ENCODE measurements around the gene MPO.

Gene MPO

DNA sequence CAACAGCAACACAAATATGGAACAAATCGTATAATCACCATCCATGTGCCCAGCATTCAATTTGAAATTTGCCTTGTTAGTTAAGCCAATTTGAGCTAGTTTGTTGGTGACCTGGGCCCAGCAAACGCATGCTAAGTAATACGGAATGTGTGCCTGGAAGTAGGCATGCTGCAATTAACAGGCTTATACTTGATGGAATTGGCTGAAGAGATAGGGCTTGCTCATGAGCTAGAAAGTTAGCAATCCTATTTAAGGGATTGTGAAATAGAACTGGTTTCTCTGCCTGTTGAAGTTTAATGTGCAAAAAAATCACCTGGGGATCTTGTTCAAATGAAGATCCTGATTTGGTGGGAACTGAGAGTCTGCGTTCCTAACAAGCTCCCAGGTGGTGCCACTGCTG lies 50.9 kb downstream of the MPO start:
- no peak overlapping the region for H3K4me3 ChIP-seq (ENCODE audit: low read length)
- peak; percentile 86 for DNase-seq (ENCODE audit: low read depth)
- TF ChIP-seq, protein P1, sequence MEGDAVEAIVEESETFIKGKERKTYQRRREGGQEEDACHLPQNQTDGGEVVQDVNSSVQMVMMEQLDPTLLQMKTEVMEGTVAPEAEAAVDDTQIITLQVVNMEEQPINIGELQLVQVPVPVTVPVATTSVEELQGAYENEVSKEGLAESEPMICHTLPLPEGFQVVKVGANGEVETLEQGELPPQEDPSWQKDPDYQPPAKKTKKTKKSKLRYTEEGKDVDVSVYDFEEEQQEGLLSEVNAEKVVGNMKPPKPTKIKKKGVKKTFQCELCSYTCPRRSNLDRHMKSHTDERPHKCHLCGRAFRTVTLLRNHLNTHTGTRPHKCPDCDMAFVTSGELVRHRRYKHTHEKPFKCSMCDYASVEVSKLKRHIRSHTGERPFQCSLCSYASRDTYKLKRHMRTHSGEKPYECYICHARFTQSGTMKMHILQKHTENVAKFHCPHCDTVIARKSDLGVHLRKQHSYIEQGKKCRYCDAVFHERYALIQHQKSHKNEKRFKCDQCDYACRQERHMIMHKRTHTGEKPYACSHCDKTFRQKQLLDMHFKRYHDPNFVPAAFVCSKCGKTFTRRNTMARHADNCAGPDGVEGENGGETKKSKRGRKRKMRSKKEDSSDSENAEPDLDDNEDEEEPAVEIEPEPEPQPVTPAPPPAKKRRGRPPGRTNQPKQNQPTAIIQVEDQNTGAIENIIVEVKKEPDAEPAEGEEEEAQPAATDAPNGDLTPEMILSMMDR (IDR thresholded peaks at IDR 0.05; ENCODE audit: insufficient read depth, low read depth, low read length, missing control alignments), result no peak

DNA sequence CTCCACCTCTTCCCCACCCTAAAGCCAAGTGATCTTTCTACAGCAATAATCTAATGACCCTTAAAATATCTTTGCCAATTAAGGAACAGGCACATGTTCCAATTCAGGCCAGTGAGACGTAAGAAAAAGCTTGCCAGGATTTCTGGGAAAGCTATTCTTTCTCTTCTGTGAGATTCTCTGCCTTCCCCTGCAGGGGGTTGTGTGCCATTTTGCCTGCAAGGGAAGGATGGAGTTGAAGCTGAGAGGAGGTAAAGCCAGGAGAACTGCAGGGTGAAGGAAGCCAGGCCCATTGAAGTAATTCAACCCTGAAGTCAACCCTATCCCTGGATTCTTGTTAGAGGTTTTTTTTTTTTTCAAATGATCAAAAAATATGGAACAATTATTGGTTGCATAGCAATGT lies 51.4 kb downstream of the MPO start:
- no peak overlapping the region for H3K4me3 ChIP-seq (ENCODE audit: low read length)

DNA sequence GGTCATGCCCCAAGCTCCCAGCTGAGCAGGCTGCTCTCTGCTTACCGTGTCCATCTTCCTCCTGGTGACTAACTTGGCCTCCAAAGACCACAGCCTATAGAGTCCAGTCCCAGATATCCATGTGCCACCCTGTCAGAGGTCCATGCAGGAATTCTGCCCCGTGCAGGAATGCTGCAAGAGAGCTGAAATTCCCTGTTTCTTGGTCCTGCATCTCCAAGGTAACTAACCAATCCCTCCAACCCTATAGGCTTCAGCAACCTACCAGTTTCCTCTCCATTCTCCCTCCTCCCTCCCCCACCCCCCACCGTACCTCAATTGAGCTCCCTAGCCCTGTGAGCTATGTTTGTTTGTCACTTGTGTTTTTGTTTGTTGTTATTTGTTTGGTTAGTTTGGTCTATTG lies 52.1 kb downstream of the MPO start:
- H3K4me3 ChIP-seq (ENCODE audit: low read length), result no peak overlapping the region
- no peak for DNase-seq (ENCODE audit: low read depth)
- TF ChIP-seq, protein P1 (IDR thresholded peaks at IDR 0.05; ENCODE audit: insufficient read depth, low read depth, low read length, missing control alignments), result no peak

More for the DNA sequence above, 51.4 kb downstream of the MPO start:
- TF ChIP-seq, protein P1 (IDR thresholded peaks at IDR 0.05; ENCODE audit: insufficient read depth, low read depth, low read length, missing control alignments), result no peak
- no peak for DNase-seq (ENCODE audit: low read depth)

DNA sequence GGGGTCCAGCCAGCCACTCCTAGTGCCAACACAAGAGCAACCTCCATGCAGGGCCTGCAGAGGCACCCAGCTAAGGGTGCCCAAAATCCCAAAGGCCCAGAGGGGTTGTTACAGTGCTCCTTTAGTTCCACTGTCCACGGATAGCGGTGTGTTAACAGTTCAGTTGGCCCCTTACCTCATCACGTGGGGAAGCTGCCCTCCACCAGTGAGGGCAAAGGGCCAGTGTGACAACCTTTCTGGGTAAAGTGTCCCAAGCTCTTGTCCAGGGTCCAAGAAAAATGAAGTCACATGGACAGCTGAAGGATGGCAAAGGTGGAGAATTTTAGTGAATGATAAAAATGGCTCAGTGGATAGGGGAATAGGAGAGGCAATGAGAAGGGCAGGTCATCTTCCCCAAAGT lies 53.0 kb downstream of the MPO start:
- H3K4me3 ChIP-seq (ENCODE audit: low read length), result no peak overlapping the region
- no peak for DNase-seq (ENCODE audit: low read depth)
- TF ChIP-seq, protein P1 (IDR thresholded peaks at IDR 0.05; ENCODE audit: insufficient read depth, low read depth, low read length, missing control alignments), result no peak

DNA sequence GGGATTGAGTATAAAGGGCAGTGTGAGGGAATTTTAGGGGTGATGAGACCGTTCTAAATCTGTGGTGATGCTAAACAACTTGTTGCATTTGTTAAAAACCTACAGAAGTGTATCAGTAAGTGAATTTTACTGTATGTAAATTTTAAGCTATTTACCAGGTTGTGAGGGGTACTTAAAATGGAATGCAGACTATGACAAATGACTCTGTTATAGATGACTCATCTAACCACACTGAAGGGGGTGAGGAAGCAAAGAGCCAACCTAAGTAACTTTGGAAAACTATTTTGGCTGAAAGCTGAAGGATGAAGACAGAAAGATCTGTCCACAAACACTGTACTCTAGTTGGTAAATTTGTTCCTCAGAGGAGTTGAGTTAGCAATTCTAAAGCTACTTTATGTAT lies 56.4 kb downstream of the MPO start:
- H3K4me3 ChIP-seq (ENCODE audit: low read length), result no peak overlapping the region
- peak; percentile 54 for DNase-seq (ENCODE audit: low read depth)
- TF ChIP-seq, protein P1 (IDR thresholded peaks at IDR 0.05; ENCODE audit: insufficient read depth, low read depth, low read length, missing control alignments), result no peak
